Measurements from ENCODE around the gene TLR9. TPM values are rescaled to one million over a fixed set of nuclear protein-coding genes. Genes with fewer than 3 reads are reported as not detected.

Gene TLR9
- total RNA-seq, 1 experiment from 2014 or later, result not detected

DNA sequence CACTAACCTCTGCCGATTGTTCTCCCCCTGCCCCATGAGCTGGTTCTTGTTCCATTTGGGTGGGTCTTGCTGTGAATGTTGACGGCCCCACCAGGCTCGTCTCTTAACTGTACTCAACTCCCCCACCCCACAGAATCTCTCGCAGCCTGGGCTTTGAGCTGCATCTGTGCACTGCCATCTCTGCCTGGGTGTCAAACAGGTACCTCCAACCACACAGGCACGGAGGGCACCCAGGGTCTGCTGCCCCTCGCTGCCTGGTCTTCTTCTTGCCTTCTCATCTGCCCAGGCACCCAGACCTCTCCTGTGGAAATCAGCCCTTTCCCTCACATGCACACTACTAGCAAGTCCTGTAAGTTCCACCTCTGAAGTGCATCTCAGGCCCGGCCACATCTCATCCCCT is 10.1 kb downstream of the TLR9 start (continued):
- TF ChIP-seq RORB (CRISPR knock-in tag; IDR thresholded peaks at IDR 0.05) (no peak), ZNF416 (CRISPR knock-in tag; IDR thresholded peaks at IDR 0.05) (no peak), GABPB1 (CRISPR knock-in tag; IDR thresholded peaks at IDR 0.05) (no peak), HMGA2 (CRISPR knock-in tag; IDR thresholded peaks at IDR 0.05) (no peak), GRHL2 (CRISPR knock-in tag; IDR thresholded peaks at IDR 0.05; ENCODE audit: insufficient replicate concordance, severe bottlenecking) (no peak), ESRRA (CRISPR knock-in tag; IDR thresholded peaks at IDR 0.05; ENCODE audit: borderline replicate concordance) (no peak), ZNF263 (CRISPR knock-in tag; IDR thresholded peaks at IDR 0.05; ENCODE audit: low read depth) (no peak), ZBTB21 (CRISPR knock-in tag; IDR thresholded peaks at IDR 0.05; ENCODE audit: borderline replicate concordance) (no peak)
- TF ChIP-seq, protein P1, sequence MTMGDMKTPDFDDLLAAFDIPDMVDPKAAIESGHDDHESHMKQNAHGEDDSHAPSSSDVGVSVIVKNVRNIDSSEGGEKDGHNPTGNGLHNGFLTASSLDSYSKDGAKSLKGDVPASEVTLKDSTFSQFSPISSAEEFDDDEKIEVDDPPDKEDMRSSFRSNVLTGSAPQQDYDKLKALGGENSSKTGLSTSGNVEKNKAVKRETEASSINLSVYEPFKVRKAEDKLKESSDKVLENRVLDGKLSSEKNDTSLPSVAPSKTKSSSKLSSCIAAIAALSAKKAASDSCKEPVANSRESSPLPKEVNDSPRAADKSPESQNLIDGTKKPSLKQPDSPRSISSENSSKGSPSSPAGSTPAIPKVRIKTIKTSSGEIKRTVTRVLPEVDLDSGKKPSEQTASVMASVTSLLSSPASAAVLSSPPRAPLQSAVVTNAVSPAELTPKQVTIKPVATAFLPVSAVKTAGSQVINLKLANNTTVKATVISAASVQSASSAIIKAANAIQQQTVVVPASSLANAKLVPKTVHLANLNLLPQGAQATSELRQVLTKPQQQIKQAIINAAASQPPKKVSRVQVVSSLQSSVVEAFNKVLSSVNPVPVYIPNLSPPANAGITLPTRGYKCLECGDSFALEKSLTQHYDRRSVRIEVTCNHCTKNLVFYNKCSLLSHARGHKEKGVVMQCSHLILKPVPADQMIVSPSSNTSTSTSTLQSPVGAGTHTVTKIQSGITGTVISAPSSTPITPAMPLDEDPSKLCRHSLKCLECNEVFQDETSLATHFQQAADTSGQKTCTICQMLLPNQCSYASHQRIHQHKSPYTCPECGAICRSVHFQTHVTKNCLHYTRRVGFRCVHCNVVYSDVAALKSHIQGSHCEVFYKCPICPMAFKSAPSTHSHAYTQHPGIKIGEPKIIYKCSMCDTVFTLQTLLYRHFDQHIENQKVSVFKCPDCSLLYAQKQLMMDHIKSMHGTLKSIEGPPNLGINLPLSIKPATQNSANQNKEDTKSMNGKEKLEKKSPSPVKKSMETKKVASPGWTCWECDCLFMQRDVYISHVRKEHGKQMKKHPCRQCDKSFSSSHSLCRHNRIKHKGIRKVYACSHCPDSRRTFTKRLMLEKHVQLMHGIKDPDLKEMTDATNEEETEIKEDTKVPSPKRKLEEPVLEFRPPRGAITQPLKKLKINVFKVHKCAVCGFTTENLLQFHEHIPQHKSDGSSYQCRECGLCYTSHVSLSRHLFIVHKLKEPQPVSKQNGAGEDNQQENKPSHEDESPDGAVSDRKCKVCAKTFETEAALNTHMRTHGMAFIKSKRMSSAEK (CRISPR knock-in tag; IDR thresholded peaks at IDR 0.05; ENCODE audit: borderline replicate concordance), result no peak
- TF ChIP-seq, protein P2, sequence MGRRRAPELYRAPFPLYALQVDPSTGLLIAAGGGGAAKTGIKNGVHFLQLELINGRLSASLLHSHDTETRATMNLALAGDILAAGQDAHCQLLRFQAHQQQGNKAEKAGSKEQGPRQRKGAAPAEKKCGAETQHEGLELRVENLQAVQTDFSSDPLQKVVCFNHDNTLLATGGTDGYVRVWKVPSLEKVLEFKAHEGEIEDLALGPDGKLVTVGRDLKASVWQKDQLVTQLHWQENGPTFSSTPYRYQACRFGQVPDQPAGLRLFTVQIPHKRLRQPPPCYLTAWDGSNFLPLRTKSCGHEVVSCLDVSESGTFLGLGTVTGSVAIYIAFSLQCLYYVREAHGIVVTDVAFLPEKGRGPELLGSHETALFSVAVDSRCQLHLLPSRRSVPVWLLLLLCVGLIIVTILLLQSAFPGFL (CRISPR knock-in tag; IDR thresholded peaks at IDR 0.05; ENCODE audit: borderline replicate concordance), result no peak

DNA sequence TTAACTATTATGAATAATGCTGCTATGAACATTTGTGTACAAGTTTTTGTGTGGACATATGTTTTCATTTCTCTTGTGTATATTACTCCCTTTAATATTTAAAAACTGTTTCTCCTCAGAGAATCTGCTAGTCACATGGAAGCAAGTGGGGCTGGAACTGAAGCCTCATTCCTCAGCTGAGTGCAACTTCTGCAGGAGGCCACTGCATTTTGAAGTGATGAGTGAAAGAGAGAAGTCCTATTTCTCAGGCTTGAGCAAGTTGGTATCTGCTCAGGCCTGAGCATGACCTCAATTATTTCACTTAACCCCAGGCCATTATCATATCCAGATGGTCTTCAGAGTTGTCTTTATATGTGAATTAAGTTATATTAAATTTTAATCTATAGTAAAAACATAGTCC is 11.5 kb downstream of the TLR9 start:
- TF ChIP-seq JAZF1 (CRISPR knock-in tag; IDR thresholded peaks at IDR 0.05) (no peak), PRRX2 (CRISPR knock-in tag; IDR thresholded peaks at IDR 0.05) (no peak), ZNF425 (CRISPR knock-in tag; conservative IDR thresholded peaks at IDR 0.05) (no peak), ZSCAN18 (CRISPR knock-in tag; IDR thresholded peaks at IDR 0.05) (no peak)
- TF ChIP-seq, protein P3, sequence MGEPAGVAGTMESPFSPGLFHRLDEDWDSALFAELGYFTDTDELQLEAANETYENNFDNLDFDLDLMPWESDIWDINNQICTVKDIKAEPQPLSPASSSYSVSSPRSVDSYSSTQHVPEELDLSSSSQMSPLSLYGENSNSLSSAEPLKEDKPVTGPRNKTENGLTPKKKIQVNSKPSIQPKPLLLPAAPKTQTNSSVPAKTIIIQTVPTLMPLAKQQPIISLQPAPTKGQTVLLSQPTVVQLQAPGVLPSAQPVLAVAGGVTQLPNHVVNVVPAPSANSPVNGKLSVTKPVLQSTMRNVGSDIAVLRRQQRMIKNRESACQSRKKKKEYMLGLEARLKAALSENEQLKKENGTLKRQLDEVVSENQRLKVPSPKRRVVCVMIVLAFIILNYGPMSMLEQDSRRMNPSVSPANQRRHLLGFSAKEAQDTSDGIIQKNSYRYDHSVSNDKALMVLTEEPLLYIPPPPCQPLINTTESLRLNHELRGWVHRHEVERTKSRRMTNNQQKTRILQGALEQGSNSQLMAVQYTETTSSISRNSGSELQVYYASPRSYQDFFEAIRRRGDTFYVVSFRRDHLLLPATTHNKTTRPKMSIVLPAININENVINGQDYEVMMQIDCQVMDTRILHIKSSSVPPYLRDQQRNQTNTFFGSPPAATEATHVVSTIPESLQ (CRISPR knock-in tag; IDR thresholded peaks at IDR 0.05), result no peak
- TF ChIP-seq, protein P4, sequence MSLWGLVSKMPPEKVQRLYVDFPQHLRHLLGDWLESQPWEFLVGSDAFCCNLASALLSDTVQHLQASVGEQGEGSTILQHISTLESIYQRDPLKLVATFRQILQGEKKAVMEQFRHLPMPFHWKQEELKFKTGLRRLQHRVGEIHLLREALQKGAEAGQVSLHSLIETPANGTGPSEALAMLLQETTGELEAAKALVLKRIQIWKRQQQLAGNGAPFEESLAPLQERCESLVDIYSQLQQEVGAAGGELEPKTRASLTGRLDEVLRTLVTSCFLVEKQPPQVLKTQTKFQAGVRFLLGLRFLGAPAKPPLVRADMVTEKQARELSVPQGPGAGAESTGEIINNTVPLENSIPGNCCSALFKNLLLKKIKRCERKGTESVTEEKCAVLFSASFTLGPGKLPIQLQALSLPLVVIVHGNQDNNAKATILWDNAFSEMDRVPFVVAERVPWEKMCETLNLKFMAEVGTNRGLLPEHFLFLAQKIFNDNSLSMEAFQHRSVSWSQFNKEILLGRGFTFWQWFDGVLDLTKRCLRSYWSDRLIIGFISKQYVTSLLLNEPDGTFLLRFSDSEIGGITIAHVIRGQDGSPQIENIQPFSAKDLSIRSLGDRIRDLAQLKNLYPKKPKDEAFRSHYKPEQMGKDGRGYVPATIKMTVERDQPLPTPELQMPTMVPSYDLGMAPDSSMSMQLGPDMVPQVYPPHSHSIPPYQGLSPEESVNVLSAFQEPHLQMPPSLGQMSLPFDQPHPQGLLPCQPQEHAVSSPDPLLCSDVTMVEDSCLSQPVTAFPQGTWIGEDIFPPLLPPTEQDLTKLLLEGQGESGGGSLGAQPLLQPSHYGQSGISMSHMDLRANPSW (CRISPR knock-in tag; conservative IDR thresholded peaks at IDR 0.05; ENCODE audit: low read depth), result no peak
- TF ChIP-seq, protein P5, sequence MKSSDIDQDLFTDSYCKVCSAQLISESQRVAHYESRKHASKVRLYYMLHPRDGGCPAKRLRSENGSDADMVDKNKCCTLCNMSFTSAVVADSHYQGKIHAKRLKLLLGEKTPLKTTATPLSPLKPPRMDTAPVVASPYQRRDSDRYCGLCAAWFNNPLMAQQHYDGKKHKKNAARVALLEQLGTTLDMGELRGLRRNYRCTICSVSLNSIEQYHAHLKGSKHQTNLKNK (CRISPR knock-in tag; IDR thresholded peaks at IDR 0.05), result no peak
- DNase-seq (ENCODE audit: low spot score) (no peak), ATAC-seq (no peak)
- 0 out of 2 replicates have a peak, but pooled peaks cover 2% of the 10 kb centered on the region for H3K4me1 Mint-ChIP-seq
- peaks cover 66% of the 10 kb centered on the region for H3K36me3 Mint-ChIP-seq
- CTCF ChIA-PET, result no interaction called here
- no peak overlapping the region for H3K4me3 Mint-ChIP-seq
- POLR2A ChIA-PET, result no interaction called here
- no peaks in the 10 kb centered on the region for H3K27me3 Mint-ChIP-seq (ENCODE audit: low read depth)
- H3K9me3 Mint-ChIP-seq, result no peaks in the 10 kb centered on the region
- H3K27ac Mint-ChIP-seq, result no peak overlapping the region
